ENCODE measurements around the gene SH3PXD2A.

SH3PXD2A gene

DNA sequence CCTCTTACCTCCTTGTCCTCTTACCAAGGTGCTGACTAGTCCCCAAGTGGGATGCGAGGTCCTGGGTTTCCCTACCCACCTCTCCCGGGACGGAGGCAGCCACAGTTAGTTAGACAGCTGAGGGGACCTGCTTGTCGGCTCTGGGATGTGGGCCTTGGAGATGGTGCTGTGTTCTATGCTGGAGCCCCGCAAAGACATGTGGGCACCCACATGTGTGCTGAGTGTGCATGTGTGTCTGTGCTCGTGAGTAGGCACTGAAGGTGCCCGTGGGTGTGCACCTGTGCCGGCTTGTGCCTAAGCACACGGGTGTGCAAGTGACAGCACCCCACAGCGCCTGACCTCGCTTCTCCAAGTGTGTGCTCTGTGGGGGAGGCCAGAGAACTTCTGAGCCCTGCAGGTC, 299.7 kb downstream of the SH3PXD2A start:
- TF ChIP-seq, protein P1, sequence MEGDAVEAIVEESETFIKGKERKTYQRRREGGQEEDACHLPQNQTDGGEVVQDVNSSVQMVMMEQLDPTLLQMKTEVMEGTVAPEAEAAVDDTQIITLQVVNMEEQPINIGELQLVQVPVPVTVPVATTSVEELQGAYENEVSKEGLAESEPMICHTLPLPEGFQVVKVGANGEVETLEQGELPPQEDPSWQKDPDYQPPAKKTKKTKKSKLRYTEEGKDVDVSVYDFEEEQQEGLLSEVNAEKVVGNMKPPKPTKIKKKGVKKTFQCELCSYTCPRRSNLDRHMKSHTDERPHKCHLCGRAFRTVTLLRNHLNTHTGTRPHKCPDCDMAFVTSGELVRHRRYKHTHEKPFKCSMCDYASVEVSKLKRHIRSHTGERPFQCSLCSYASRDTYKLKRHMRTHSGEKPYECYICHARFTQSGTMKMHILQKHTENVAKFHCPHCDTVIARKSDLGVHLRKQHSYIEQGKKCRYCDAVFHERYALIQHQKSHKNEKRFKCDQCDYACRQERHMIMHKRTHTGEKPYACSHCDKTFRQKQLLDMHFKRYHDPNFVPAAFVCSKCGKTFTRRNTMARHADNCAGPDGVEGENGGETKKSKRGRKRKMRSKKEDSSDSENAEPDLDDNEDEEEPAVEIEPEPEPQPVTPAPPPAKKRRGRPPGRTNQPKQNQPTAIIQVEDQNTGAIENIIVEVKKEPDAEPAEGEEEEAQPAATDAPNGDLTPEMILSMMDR (IDR thresholded peaks at IDR 0.05), result no peak
- no peak overlapping the region for H3K27ac ChIP-seq
- H3K4me1 ChIP-seq (ENCODE audit: control insufficient read depth in 1 of 2, insufficient read depth in 1 of 2, low read depth in 1 of 2, low read length in 1 of 2), result peaks cover 0 to 8% of the 10 kb centered on the region in 2 experiments
- no peaks in the 10 kb centered on the region for H3K9me3 ChIP-seq
- H3K4me3 ChIP-seq (ENCODE audit: low read depth in 1 of 2, low read length in 1 of 2), result no peak overlapping the region
- peaks cover 78% of the 10 kb centered on the region for H3K27me3 ChIP-seq
- no peaks in the 10 kb centered on the region for H3K36me3 ChIP-seq

DNA sequence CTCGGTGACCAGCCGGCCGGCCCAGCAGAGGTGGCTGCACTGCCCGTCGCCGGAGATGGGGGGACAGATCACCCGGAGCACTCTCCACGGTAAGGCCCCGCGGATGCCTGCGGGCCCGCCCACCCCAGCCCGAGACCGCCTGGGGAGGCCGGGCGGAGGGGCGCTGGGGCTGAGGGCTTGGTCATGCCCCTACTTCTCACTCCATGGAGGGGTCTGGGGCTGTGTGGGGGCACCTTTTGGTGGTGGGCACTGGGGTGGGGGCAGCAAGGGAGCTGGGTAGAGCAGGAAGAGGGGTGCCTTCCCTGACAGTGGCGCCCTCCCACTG, 300.1 kb downstream of the SH3PXD2A start:
- H3K4me1 ChIP-seq (ENCODE audit: control insufficient read depth in 1 of 2, insufficient read depth in 1 of 2, low read depth in 1 of 2, low read length in 1 of 2), result peaks cover 0 to 8% of the 10 kb centered on the region in 2 experiments
- no peak overlapping the region for H3K4me3 ChIP-seq (ENCODE audit: low read depth in 1 of 2, low read length in 1 of 2)
- H3K36me3 ChIP-seq, result no peaks in the 10 kb centered on the region
- no peak overlapping the region for H3K27ac ChIP-seq
- H3K27me3 ChIP-seq, result peaks cover 78% of the 10 kb centered on the region
- TF ChIP-seq, protein P1 (IDR thresholded peaks at IDR 0.05), result no peak
- no peaks in the 10 kb centered on the region for H3K9me3 ChIP-seq

DNA sequence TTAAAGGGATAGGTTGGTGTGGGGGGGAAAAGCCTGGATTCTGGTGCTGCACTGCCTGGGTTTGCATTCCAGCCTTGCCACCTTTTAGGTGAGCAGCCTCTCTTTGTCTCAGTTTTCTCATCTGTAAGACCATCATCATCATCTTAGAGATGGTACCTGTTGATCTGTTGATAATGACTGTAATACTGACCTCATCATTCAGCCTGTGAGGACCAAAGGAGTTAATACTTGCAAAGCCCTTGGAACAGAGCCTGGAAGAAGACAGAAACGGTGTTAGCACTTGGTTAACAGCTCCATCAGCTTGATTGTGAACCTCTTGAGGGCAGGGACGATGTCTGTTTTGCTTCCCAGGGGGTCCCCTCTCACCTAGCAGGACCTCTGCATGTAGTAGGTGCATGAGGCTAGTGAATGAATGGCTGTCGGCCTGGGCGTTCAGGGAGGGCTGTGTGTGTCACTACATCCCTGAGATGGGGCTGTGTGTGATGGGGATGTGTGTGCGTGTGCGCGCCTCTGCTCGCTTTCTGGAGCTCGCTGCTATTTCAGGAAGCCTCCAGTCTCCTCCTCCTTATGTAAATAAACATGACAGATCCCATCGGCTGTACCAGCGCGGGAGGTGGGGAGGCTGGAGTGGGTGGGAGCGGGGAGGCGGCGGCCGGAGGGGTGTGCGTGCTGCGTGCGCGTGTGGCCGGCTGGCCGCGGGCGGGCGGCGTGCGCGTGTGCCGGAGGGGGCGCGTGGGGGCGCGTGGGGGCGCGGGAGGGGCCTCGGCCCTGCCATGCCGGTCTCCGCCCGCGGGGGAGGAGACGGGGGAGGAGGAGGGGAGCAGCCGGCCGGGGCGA, 300.7 kb downstream of the SH3PXD2A start:
- TF ChIP-seq, protein P1 (IDR thresholded peaks at IDR 0.05), result no peak
- H3K36me3 ChIP-seq, result no peaks in the 10 kb centered on the region
- H3K27me3 ChIP-seq, result peaks cover 78% of the 10 kb centered on the region
- peaks cover 0 to 8% of the 10 kb centered on the region in 2 experiments for H3K4me1 ChIP-seq (ENCODE audit: control insufficient read depth in 1 of 2, insufficient read depth in 1 of 2, low read depth in 1 of 2, low read length in 1 of 2)
- no peak overlapping the region for H3K4me3 ChIP-seq (ENCODE audit: low read depth in 1 of 2, low read length in 1 of 2)
- no peak overlapping the region for H3K27ac ChIP-seq
- H3K9me3 ChIP-seq, result no peaks in the 10 kb centered on the region

DNA sequence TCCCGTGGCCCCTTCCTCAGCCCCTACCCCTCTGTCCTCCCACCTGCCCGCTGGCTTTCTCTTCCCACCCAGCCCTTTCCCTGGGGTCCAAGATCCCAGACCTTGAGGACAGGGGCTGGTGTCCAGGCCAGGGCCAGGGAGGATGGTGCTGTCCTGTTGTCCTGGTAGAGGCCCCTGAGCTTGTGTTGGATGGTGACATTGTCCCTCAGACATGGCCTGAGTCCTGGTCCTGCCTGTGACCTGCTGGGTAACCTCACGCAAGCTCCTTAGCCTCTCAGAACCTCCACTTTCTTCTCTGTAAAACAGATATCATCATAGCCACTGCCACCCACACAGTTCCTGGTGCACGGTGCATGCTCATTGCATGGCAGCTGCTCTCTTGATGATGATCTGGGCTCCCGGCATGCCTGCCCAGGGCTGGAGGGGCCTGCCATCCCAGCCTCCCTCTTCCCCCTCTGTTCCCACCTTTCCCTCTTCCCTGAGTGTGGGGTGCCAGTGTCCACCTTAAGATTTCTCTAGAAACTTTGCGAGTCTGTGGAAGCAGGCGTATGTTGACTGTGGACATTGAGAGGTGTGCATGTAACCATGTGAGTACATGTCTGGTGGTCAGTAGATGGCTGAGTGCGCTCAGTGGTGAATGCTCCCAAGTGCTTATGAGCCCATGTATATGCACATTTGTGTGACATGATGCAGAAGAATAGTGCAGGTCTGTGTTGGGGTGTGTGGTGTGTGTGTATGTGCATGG, 301.5 kb downstream of the SH3PXD2A start:
- TF ChIP-seq, protein P1 (IDR thresholded peaks at IDR 0.05), result no peak
- Histone ChIP-seq H3K27me3 (peaks cover 70% of the 10 kb centered on the region), H3K4me3 (ENCODE audit: low read depth in 1 of 2, low read length in 1 of 2) (no peak overlapping the region), H3K9me3 (no peaks in the 10 kb centered on the region), H3K36me3 (no peaks in the 10 kb centered on the region), H3K27ac (no peak overlapping the region), H3K4me1 (ENCODE audit: control insufficient read depth in 1 of 2, insufficient read depth in 1 of 2, low read depth in 1 of 2, low read length in 1 of 2) (peaks cover 0 to 8% of the 10 kb centered on the region in 2 experiments)

DNA sequence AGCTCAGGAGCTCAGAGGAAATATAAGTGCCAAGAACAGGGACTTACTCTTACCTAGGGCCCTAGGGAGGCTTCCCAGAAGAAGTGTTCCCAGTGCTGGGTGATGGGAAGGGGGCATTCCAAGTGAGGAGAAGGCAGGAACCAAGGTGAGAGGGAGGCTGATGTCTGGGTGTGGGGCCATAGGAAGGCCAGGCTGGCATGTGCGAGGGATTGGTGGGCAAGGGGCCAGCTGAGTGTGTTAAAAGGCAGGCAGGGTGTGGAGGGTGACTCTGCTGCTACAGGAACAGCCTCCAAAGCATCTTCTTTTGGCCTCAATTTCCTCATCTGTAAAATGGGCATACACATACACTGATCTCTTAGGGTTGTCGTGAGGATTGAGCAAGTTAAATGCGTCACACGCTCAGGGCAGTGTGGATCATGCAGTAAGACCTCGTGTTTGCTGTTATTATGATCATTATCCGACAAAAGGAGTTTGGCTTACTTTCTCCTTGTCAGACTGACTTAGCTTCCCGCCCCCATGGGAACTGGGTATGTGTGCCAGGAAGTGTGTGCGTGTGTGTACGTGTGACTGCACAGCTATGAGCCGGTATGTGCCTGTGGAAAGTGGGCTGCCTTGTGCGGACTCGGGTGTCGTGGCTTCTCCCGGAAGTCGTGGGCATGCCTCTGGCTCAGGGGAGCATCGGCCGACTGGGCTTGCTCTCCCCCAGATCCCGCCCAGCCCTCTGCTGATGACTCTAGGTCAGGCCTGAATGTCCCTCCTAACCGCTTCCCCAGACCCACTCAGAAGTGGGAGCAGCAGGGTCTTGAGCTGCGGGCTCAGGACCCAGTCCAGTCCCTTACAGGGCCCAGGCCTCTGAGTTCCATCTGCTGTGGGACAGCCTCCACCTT, 302.3 kb downstream of the SH3PXD2A start:
- H3K27ac ChIP-seq, result no peak overlapping the region
- peaks cover 0 to 8% of the 10 kb centered on the region in 2 experiments for H3K4me1 ChIP-seq (ENCODE audit: control insufficient read depth in 1 of 2, insufficient read depth in 1 of 2, low read depth in 1 of 2, low read length in 1 of 2)
- H3K9me3 ChIP-seq, result no peaks in the 10 kb centered on the region
- no peaks in the 10 kb centered on the region for H3K36me3 ChIP-seq
- H3K27me3 ChIP-seq, result peaks cover 62% of the 10 kb centered on the region
- TF ChIP-seq, protein P1 (IDR thresholded peaks at IDR 0.05), result no peak
- H3K4me3 ChIP-seq (ENCODE audit: low read depth in 1 of 2, low read length in 1 of 2), result no peak overlapping the region

Measured in neutrophil (primary cell).